Colonic mucosa (tissue), 4 donors: ENCODE results near the gene SLC25A34. TPM values are rescaled to one million over a fixed set of nuclear protein-coding genes. Genes with fewer than 3 reads are reported as not detected.

Source experiments
- DNase-seq: peaks from one replicate; pipeline ENCODE4 v3.0.0-alpha.2; 2020
- H3K27ac ChIP-seq: fragments of 200-600 bp; one replicate; pipeline ENCODE4 v1.8.0; 2021
- H3K27me3 ChIP-seq: fragments of 200-600 bp; one replicate; pipeline ENCODE4 v1.8.0; 2021
- H3K36me3 ChIP-seq: fragments of 200-600 bp; one replicate; pipeline ENCODE4 v1.8.0; 2021
- H3K4me1 ChIP-seq: fragments of 200-600 bp; one replicate; pipeline ENCODE4 v1.8.0; 2021; ENCODE audit warnings: mild to moderate bottlenecking
- H3K4me3 ChIP-seq: fragments of 200-600 bp; one replicate; pipeline ENCODE4 v1.8.0; 2021
- H3K9ac ChIP-seq, 2 donors: one replicate each; pipeline ENCODE4 v1.7.0; 2013; ENCODE audit warnings: control low read depth in 2 of 2, low read depth in 2 of 2, low read length in 2 of 2
- H3K9me3 ChIP-seq: fragments of 200-600 bp; one replicate; pipeline ENCODE4 v1.8.0; 2021
- intact Hi-C: fragments of 100-400 bp; cut with DNase I; formaldehyde crosslinking; loops from one replicate; pipeline ENCODE4 v1.14.1; 2022
- total RNA-seq, 2 donors: library from RNA; stranded (reverse); fragmentation: NEBNext Ultra II Directional in 1 of 2; extraction: Animal tissue kit (Norgen Biotek cat#: 25700) in 1 of 2; gene quantifications; one replicate each; pipeline ENCODE4 v1.2.1, GENCODE V29; 2021
- TF ChIP-seq, protein P1 (sequence below): fragments of 200-600 bp; IDR thresholded peaks from one replicate; pipeline ENCODE4 v1.8.0; 2022; ENCODE audit warnings: antibody characterized with exemption, mild to moderate bottlenecking
- donor health status: healthy.
- donor health status: DM: no; HTN: no; CAD: no.
- donor health status: DM: no; HTN: no; CAD: no.

SLC25A34 gene
- total RNA-seq, 2 donors from 2014 or later: 3.2 to 16.0 TPM

DNA sequence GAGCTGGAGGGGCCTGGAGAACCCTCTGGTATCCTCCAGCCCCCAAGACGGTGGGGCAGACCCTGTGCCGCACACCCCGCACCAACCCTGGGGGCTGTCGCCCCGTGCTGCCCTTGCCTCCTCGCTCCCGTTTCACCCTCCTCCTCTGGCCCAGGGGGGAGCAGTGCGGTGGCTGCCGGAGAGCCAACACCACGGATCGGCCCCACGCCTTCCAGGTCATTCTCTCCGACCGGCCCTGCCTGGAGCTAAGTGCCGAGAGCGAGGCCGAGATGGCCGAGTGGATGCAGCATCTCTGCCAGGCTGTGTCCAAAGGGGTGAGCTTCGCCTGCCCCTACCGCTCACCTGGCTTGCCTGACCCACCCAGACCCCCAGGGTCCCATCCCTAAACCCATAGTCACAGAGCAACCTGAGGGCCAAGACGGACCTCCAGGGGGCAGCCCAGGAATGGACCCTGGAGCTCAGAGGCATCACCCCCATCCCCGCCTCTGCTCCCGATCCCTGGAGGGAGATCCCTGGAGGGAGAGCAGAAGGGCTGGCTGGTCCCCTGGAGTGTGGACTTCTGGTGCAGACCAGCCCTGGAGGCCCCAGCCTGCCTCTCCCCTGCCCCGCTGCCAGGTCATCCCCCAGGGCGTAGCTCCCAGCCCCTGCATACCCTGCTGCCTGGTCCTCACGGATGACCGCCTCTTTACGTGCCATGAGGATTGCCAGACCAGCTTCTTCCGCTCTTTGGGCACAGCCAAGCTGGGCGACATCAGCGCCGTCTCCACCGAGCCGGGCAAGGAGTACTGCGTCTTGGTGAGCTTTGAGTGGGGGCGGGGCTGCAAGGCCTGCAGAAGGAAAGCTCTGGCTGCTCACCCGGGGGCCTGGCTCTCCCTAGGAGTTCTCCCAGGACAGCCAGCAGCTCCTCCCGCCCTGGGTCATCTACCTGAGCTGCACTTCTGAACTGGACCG, 4.0 kb upstream of the SLC25A34 start:
- intact Hi-C loops: no loop called here
- Histone ChIP-seq H3K36me3 (peaks cover 20% of the 10 kb centered on the region), H3K4me3 (no peak overlapping the region), H3K27me3 (no peaks in the 10 kb centered on the region), H3K27ac (no peak overlapping the region), H3K9ac (no peak overlapping the region), H3K4me1 (peaks cover 5% of the 10 kb centered on the region), H3K9me3 (no peaks in the 10 kb centered on the region)
- TF ChIP-seq, protein P1, sequence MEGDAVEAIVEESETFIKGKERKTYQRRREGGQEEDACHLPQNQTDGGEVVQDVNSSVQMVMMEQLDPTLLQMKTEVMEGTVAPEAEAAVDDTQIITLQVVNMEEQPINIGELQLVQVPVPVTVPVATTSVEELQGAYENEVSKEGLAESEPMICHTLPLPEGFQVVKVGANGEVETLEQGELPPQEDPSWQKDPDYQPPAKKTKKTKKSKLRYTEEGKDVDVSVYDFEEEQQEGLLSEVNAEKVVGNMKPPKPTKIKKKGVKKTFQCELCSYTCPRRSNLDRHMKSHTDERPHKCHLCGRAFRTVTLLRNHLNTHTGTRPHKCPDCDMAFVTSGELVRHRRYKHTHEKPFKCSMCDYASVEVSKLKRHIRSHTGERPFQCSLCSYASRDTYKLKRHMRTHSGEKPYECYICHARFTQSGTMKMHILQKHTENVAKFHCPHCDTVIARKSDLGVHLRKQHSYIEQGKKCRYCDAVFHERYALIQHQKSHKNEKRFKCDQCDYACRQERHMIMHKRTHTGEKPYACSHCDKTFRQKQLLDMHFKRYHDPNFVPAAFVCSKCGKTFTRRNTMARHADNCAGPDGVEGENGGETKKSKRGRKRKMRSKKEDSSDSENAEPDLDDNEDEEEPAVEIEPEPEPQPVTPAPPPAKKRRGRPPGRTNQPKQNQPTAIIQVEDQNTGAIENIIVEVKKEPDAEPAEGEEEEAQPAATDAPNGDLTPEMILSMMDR: no peak
- no peak for DNase-seq

DNA sequence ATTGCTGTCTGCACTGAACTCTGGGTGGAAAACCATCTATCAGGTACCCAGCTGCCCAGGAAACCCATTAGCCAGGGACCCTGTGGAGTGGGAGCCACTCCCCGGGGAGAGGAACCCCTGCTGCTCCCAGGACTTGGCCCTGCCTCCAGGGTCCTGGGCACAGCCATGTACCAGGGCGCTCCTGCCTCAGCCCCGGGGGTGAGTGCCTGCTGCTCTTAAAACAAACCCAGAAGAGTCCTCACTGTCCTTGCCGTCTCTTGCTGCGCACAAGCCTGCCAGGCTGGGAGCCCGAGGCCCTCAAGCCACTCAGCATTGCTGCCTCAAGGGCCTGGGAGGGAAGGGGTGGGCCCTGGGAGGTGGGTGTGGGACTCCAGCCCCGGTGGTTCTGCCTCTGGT, 3.4 kb upstream of the SLC25A34 start:
- H3K36me3 ChIP-seq: peaks cover 16% of the 10 kb centered on the region
- no peak overlapping the region for H3K9ac ChIP-seq
- no peak overlapping the region for H3K27ac ChIP-seq
- TF ChIP-seq, protein P1: no peak
- intact Hi-C loops: no loop called here
- no peak overlapping the region for H3K4me3 ChIP-seq
- DNase-seq: no peak
- peaks cover 5% of the 10 kb centered on the region for H3K4me1 ChIP-seq
- no peaks in the 10 kb centered on the region for H3K9me3 ChIP-seq
- no peaks in the 10 kb centered on the region for H3K27me3 ChIP-seq

DNA sequence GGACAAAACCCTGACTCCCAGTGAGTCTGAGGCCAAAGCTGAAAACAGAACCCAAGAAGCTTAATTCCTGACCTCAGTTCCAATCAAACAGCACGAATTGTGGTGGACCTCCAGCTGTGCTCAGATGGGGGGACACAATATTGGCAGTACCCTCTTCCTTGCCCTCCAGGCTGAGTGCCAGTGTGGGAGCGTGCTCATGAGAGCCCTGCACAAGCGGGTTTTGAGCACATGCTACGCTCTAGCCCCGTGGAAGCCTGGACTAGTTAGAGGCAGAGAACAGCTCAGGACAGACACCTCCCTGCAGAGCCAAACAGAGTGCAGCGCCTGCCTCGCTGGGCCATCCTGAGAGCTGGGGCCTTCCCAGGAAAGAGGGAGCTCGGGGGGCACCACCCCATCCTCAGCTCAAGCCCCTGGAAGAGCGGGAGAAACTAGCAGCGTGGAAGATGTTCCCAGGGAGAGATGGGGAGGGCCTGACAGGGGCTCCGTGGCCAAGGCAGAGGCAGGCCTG, 2.8 kb upstream of the SLC25A34 start:
- TF ChIP-seq, protein P1: no peak
- Histone ChIP-seq H3K4me1 (peaks cover 5% of the 10 kb centered on the region), H3K4me3 (no peak overlapping the region), H3K9ac (no peak overlapping the region), H3K9me3 (no peaks in the 10 kb centered on the region), H3K27ac (no peak overlapping the region), H3K27me3 (no peaks in the 10 kb centered on the region), H3K36me3 (peaks cover 10% of the 10 kb centered on the region)
- intact Hi-C loops: no loop called here
- no peak for DNase-seq

DNA sequence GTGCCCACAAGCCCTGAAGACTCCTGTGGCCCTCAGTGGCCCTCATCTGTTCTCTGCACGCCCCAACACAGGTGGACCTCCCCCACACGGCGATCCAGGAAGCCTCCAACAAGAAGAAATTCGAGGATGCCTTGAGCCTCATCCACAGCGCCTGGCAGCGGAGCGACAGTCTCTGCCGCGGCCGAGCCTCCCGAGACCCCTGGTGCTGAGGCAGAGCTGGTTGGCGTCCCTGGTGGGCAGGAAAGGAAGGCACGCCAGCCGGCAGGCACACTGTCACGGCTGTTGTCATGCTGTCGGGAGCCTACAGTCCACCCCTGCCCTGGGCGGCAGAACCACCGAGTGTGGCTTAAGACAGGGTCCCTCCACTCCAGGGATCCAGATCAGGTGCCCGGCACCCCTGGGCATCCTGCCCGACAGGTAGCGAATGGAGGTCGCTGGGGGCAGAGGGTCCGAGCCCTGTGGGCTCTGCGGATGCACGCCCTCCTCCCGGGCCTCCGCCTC, 2.3 kb upstream of the SLC25A34 start:
- Histone ChIP-seq H3K9me3 (no peaks in the 10 kb centered on the region), H3K27ac (no peak overlapping the region), H3K4me1 (peaks cover 5% of the 10 kb centered on the region), H3K4me3 (no peak overlapping the region), H3K9ac (no peak overlapping the region), H3K36me3 (peaks cover 9% of the 10 kb centered on the region), H3K27me3 (no peaks in the 10 kb centered on the region)
- TF ChIP-seq, protein P1: no peak
- intact Hi-C loops: no loop called here
- DNase-seq: no peak

DNA sequence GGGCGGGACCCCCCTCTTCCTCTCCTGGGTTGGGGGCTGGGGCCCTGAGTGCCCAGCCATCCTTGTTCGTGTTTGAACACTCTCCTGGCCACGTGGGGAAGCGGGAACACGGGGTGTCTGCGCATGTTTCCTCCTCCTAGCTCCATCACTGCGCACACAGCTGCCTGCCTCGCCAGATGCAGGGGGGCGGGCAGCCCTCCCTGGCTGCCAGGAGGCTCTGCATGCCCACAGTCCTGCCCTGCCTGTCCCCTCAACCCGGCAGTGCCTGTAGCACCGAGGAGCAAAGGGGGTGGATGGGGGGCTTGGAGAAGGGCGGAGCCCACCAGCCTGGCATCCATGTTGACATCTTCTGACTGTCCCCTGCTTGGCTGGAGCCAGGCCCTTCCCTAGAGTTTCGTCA, 1.8 kb upstream of the SLC25A34 start:
- TF ChIP-seq, protein P1: no peak
- H3K4me3 ChIP-seq: no peak overlapping the region
- intact Hi-C loops: no loop called here
- peaks cover 9% of the 10 kb centered on the region for H3K36me3 ChIP-seq
- H3K27ac ChIP-seq: no peak overlapping the region
- no peak for DNase-seq
- no peaks in the 10 kb centered on the region for H3K27me3 ChIP-seq
- no peaks in the 10 kb centered on the region for H3K9me3 ChIP-seq
- peaks cover 5% of the 10 kb centered on the region for H3K4me1 ChIP-seq
- no peak overlapping the region for H3K9ac ChIP-seq
